NOMO-1 treated with DMSO at 0.1 percent for 48 hours (cell line): ENCODE data around the gene FTH1.

Experiments
- DNase-seq: peaks from one replicate; lab custom pipeline; 2025; ENCODE audit not compliant: unreplicated experiment; lab: John Stamatoyannopoulos, UW

Gene FTH1

GRCh38 chr11:61949169-61950034, 18.0 kb downstream of the FTH1 start:
- DNase-seq, result peak; percentile 39

DNA sequence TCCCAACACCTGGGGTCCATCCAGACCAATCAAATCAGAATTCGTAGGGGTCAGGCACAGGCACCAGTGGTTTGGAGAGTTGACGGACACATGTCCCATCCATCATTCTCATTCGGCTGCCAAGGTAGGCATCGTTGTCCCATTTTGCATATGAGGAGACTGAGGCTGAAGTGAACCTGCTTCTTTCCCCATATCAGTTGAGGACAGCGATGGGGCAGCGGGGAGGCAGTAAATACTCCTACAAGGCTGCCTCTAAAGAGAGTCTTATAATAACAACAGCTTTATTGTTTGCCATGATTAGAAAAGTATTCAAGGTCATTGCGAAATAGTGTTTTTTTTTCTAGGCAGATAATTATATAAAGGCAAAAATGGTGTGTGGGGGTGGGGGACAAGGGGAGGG, 18.9 kb downstream of the FTH1 start:
- DNase-seq, result no peak

GRCh38 chr11:61947486-61948210, 19.8 kb downstream of the FTH1 start:
- peak; percentile 76 for DNase-seq

GRCh38 chr11:61946894-61947293, 20.5 kb downstream of the FTH1 start:
- DNase-seq, result no peak

GRCh38 chr11:61945191-61945590, 22.2 kb downstream of the FTH1 start:
- no peak for DNase-seq

- no peak for DNase-seq
These were observed 27.0 kb downstream of the FTH1 start for GRCh38 chr11:61940466-61940865.

GRCh38 chr11:61935861-61936260, 31.6 kb downstream of the FTH1 start:
- DNase-seq, result no peak

DNA sequence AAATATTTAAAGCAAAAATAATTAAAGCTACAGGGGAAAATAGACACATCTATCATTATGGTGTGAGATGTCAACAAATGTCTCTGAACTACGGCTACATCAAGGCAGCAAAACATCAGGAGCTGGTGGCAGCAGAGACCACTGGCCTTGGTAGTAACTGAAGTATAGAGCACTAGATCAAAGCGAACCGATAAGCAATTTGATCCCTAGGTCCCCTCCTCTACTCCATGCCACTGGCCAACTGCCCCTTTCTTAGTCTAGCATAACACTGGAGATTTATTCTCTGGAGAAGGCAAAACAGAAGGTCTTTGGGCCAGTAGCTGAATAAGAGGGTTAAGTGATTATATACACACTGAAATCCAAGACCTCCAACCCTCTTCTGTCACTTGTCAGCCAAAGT, 36.5 kb downstream of the FTH1 start:
- no peak for DNase-seq

GRCh38 chr11:61928606-61929005, 38.8 kb downstream of the FTH1 start:
- DNase-seq, result no peak

DNA sequence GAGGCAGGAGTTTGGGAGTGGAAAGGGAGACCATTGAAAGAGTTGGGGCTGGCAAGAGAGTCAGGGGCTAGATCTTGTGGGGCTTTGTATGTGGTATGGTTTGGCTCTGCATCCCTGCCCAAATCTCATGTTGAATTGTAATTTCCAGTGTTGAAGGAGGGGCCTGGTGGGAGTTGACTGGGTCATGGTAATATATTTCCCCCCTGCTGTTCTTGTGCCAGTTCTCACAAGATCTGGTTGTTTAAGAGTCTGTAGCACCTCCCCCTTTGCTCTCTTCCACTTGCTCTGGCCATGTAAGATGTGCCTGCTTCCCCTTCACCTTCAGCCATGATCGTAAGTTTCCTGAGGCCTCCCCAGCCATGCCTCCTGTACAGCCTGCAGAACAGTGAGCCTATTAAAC, 39.9 kb downstream of the FTH1 start:
- no peak for DNase-seq

GRCh38 chr11:61926235-61926634, 41.2 kb downstream of the FTH1 start:
- no peak for DNase-seq

DNA sequence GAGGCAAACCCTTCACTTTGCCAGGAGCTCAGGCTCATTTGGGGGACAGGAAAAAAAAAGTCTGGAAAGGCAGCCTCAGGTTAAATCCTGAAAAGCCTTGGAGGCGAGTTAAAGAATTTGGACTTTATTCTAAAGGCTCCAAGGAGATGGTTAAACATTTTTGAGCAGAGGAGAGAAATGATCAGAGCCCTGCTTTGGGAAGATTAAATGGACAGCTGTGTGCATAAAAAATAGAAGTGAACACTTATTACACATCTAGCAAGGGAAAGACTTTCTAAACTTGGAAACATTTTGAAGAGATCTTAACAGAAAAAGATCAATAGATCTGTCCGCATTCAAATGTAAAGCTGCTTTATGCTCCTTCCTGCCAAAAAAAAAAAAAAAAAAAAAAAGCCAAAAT, 41.7 kb downstream of the FTH1 start:
- no peak for DNase-seq

- DNase-seq, result no peak
These were observed 43.4 kb downstream of the FTH1 start for GRCh38 chr11:61924064-61924455.

- DNase-seq, result no peak
These were observed 44.0 kb downstream of the FTH1 start for GRCh38 chr11:61923166-61924063.

DNA sequence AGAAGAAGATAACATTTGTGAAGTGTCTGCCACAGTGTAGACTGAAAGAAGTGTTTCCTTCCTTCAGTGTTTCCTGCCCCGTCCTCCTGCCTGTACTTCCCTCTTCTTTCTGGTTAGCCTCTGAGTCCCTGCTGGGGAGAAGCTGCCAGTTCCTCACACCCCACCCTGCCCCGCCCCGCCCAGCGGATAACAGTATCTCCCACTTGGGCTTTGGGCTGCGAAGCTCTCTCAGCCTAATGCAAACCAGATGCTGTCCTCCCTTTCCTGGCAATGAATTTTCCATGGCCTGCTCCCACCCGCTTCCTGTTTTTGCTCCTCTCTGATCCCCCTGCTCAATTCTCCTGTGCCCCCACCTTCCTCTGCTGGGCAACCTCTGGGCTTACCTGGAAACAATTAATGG, 44.9 kb downstream of the FTH1 start:
- DNase-seq, result peak; percentile 89

DNA sequence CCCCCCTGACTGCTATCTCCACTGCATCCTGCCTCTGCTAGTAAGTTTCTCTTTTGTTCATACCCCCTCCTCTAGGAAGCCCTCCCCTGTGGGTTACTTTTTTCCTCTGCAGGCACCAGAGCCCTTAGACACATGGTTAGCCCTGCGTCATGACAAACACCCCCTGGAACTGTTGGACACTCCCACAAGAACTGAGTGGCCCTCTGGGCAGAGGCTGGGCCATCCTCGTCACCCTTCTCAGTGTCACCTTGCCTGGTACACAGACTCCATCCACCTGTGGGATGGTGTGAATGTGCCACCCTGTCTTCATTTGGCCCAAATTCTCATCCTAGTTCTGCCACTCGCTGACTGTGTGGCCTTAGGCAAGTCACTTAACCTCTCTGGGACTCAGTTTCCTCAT, 46.0 kb downstream of the FTH1 start:
- no peak for DNase-seq

DNA sequence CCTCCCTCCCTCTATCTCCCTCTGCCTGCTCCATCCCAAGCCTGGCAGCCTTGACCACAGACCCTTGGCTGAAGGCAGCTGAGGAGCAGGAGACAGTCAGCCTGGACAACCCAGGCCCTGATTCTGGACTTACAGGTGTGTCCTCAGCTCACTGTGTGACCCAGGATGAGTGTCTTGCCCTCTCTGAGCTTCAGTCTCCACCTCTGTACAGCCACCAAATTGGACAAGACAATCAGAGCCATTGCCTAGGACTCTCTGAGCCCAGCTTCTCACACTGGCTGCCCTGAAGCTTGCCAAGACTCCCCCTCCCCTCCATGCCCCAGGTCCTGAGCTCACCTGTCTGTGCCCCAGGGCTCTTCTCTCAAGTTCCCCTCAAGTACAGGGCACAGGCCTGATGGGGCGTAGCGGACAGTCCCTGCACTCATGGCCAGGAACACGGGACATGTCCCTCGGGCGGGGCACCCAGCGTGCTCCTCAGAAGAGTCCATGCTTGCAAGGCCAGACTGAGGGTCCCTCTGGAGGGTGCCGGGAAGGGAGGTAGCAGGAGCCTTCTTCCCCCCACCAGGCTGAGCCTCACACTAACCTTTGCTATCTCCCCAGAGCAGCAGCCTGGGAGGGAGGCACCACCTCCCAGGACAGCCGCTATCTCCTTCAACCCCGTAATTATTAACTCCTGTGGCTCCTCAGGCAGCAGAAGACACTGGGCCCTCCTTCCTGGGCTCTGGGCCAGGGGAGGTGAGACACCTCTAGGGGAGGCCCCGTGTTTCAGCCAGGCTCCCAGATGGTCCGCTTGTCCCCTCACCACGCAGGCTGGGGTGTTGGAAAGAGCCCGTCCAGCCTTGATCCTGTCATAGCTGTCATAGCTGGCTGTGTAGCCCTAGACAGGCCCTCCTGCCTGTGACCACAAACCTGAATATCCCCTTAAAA, 47.5 kb downstream of the FTH1 start:
- DNase-seq, result no peak

- no peak for DNase-seq
These were observed 48.3 kb downstream of the FTH1 start for GRCh38 chr11:61918938-61919704.

- DNase-seq, result no peak
These were observed 49.0 kb downstream of the FTH1 start for GRCh38 chr11:61918251-61918937.
